GM12891 (cell line): ENCODE results near the gene GSC2.

Source experiments
- PAX5 ChIP-seq: IDR thresholded peaks from 2 replicates; pipeline ENCODE4 v1.6.1; 2011; ENCODE audit warnings: low read length, moderate library complexity, mild to moderate bottlenecking; ENCODE audit not compliant: insufficient read depth, severe bottlenecking
- POLR2A ChIP-seq: IDR thresholded peaks from 2 replicates; pipeline ENCODE4 v1.6.1; 2011; ENCODE audit warnings: low read depth, low read length, control low read depth
- POLR2AphosphoS5 ChIP-seq: IDR thresholded peaks from 2 replicates; pipeline ENCODE4 v1.6.1; 2011; ENCODE audit warnings: low read depth, low read length, control low read depth
- POU2F2 ChIP-seq: IDR thresholded peaks from 2 replicates; pipeline ENCODE4 v1.6.1; 2011; ENCODE audit warnings: low read depth, mild to moderate bottlenecking, control low read depth, low read length, moderate library complexity
- SPI1 ChIP-seq: IDR thresholded peaks from 2 replicates; pipeline ENCODE4 v1.6.1; 2011; ENCODE audit warnings: low read depth, low read length, control low read depth
- TAF1 ChIP-seq: IDR thresholded peaks from 2 replicates; pipeline ENCODE4 v1.6.1; 2011; ENCODE audit warnings: low read depth, low read length, control low read depth

DNA sequence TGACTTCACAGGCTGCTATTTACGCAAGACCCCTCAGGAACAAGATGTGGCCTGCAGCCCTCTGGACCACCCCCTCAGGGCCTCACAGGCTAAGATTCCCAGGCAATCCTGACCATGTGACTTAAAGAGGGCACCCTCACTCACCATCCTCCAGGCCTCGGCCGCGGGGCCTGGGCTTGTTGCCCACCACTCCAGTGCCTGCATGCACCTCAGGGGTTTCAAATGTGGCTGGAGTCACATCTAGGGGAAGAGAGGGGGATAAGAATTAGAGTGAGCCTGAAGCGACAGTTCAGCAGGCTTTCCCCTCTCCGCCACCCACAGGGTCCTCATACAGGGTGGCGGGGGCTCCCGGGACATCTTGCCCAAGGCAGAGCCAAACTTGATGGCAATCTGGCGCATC, 7.7 kb downstream of the GSC2 start:
- TF ChIP-seq POLR2A (no peak), POLR2AphosphoS5 (no peak), TAF1 (no peak), PAX5 (no peak), SPI1 (no peak), POU2F2 (no peak)
